Muscle layer of colon (tissue), 2 donors: ENCODE results near the gene ABTB2.

Experiments used
- H3K27ac ChIP-seq: one replicate; pipeline ENCODE4 v1.7.0; 2013; ENCODE audit warnings: low read depth, mild to moderate bottlenecking, low read length, moderate library complexity
- H3K27me3 ChIP-seq, 2 donors: one replicate each; pipeline ENCODE4 v1.7.0; 2013; ENCODE audit warnings: low read length in 2 of 2, mild to moderate bottlenecking in 2 of 2; ENCODE audit not compliant: insufficient read depth in 2 of 2, control insufficient read depth in 1 of 2
- H3K36me3 ChIP-seq: one replicate; pipeline ENCODE4 v1.7.0; 2013; ENCODE audit warnings: mild to moderate bottlenecking, low read length; ENCODE audit not compliant: insufficient read depth
- H3K4me1 ChIP-seq: one replicate; pipeline ENCODE4 v1.7.0; 2013; ENCODE audit warnings: mild to moderate bottlenecking, low read length; ENCODE audit not compliant: insufficient read depth
- H3K4me3 ChIP-seq, 2 donors: one replicate each; pipeline ENCODE4 v1.7.0; 2013; ENCODE audit warnings: low read length in 2 of 2, low read depth in 1 of 2, mild to moderate bottlenecking in 1 of 2, moderate library complexity in 1 of 2
- H3K9ac ChIP-seq: one replicate; pipeline ENCODE4 v1.7.0; 2013; ENCODE audit warnings: low read length
- H3K9me3 ChIP-seq: one replicate; pipeline ENCODE4 v1.7.0; 2013; ENCODE audit warnings: mild to moderate bottlenecking, low read length
- donor health status: abdominal sarcoma.
- donor health status: Adenocarcinoma of cecum.

ABTB2 gene

DNA sequence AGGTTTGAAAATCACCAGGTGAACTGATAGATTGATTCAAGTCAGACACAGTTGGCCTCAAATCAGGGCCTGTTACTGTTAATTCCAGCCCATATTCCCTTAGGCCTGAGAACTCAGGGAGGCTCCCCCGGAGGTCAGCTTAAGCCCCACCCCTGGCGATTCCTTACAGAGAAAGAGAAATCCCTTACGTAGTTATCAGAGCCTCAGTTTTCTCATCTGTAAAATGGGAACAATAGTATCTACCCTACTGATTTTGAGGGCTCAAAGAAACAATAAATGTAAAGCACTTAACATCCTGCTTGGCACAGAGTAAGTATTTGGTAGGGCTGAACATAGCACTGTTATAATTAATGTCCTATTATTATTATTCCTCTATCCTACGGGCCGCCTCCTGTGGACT, 158.3 kb downstream of the ABTB2 start:
- Histone ChIP-seq H3K4me3 (no peak overlapping the region), H3K9ac (no peak overlapping the region), H3K4me1 (no peaks in the 10 kb centered on the region), H3K27ac (no peak overlapping the region), H3K9me3 (no peaks in the 10 kb centered on the region), H3K27me3 (no peaks in the 10 kb centered on the region), H3K36me3 (no peaks in the 10 kb centered on the region)

DNA sequence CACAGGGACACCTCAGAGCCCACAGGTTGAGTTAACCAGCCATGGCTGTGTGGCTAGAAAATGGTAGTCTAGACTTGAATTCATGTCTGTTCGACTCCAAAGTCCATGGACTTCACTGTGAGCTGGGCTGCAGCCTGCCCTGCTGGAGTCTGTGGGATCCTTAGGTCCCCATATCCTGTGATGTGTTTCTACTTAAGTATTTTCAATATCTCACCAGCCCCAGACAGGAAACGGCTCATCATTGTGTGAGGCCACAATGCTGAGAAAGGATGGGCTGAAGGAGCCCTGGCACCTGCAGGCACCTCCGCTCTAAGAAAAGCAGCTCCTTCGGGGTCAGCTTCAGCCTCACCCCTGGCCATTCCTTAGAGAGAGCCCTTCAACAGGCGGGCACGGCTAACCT, 159.3 kb downstream of the ABTB2 start:
- H3K36me3 ChIP-seq = no peaks in the 10 kb centered on the region
- no peak overlapping the region for H3K9ac ChIP-seq
- no peak overlapping the region for H3K4me3 ChIP-seq
- no peaks in the 10 kb centered on the region for H3K9me3 ChIP-seq
- no peak overlapping the region for H3K27ac ChIP-seq
- H3K27me3 ChIP-seq = no peaks in the 10 kb centered on the region
- H3K4me1 ChIP-seq = peaks cover 3% of the 10 kb centered on the region

DNA sequence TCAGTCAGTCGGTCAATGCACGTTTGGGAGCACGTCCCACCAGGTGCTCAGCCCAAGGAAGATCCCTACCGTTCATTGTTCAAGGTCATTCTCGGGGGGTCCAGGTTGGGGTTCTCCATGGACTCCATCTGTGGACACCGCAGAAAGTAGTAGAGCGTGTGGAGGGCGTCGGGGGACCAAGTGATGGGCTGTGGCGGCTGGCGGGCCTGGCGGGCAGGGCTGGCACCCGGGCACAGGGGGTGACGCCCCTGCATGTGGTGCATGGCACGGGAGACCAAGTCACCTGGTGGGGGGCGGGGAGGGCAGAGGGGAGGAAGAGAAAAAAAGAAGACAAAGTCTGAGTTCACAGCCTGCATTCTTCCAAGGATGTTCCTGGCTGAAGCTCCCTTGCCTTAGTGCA, 160.6 kb downstream of the ABTB2 start:
- no peaks in the 10 kb centered on the region for H3K36me3 ChIP-seq
- no peak overlapping the region for H3K4me3 ChIP-seq
- no peak overlapping the region for H3K27ac ChIP-seq
- no peak overlapping the region for H3K9ac ChIP-seq
- H3K4me1 ChIP-seq = peaks cover 16% of the 10 kb centered on the region
- no peaks in the 10 kb centered on the region for H3K9me3 ChIP-seq
- no peaks in the 10 kb centered on the region for H3K27me3 ChIP-seq

DNA sequence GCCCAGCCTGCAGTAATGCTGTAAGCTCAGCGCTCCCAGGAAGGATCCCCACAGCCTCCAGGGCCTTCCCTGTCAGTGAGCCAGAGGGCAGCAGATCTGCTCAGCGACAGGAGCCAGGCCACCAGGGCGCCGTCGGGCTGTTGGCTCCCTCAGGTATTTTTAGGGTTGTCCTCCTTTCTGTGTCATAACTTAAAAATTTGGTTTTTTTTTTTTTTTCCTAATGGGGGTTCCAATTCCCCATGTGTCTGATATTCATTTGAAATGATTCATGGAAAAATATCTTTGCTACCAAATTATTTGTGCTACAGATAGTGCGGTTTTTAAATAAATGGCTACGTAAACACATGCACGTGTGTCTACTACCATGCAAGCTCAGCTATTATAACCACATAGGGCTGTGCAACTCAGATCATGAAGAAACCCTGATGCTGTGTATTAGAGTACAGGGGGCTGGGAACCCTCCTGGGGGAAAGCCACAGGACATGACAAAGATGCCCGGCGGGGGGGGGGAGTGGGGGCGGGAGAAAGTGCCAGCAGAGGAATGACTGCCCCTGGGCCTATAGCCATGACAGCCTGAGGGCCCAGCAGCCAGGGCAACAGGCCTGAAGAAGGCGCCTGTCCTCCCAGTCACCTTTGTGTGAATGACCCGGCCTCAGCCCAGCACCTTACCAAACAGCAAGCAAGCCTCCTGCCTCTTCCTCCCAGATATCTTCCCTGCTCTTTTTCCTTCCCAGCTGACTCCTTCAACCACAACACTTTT, 163.1 kb downstream of the ABTB2 start:
- Histone ChIP-seq H3K27ac (no peak overlapping the region), H3K4me1 (peaks cover 21% of the 10 kb centered on the region), H3K27me3 (no peaks in the 10 kb centered on the region), H3K36me3 (no peaks in the 10 kb centered on the region), H3K9ac (no peak overlapping the region), H3K4me3 (no peak overlapping the region), H3K9me3 (no peaks in the 10 kb centered on the region)

DNA sequence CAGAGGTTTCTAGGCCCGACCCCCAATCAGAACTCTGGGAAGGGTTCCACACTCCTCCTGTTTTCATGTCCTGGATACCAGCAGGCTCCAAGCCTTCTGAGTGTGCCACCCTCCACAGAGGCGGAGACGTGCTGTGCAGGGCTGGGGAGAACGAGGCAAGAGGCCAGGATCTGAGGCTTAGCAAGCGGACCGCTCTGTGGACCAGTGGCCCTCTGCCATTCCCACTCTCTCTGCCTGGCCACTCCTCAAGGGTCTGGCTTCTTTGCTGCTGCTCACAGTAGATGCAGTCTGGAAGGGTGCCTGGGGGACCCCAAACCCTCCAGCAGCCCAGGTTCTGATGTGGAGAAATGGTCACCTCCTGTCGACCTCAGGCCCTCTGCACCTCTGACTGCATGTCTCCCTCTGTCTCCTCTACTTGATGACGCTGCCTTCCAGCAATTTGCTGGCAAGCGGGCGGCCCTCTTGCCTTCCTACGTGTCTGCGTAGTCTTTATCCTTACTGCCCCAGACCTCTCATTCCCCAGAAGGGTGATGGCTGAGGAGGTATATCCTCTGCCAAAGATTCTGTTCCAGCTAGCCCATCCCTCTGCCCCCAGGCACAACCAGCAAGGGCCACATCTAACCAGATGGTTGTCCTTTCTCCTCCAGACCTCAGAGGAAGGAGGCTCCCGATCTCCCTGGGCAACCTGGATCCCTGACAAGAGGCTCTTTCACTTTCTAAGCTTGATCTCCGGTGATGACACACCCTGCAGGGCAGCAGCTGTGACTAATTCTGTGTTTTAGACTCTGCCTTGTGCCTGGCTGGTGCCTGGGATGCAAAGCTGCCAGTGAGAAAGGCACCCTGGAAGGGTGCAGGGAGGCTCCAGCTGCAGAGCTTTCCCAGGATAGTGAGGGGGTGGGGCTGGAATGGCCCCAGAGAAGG, 165.1 kb downstream of the ABTB2 start:
- Histone ChIP-seq H3K4me3 (peak overlapping the region in 1 of 2 donors; percentile 22), H3K9ac (no peak overlapping the region), H3K4me1 (peaks cover 21% of the 10 kb centered on the region), H3K27ac (peak overlapping the region; percentile 70), H3K27me3 (no peaks in the 10 kb centered on the region), H3K36me3 (no peaks in the 10 kb centered on the region), H3K9me3 (no peaks in the 10 kb centered on the region)

DNA sequence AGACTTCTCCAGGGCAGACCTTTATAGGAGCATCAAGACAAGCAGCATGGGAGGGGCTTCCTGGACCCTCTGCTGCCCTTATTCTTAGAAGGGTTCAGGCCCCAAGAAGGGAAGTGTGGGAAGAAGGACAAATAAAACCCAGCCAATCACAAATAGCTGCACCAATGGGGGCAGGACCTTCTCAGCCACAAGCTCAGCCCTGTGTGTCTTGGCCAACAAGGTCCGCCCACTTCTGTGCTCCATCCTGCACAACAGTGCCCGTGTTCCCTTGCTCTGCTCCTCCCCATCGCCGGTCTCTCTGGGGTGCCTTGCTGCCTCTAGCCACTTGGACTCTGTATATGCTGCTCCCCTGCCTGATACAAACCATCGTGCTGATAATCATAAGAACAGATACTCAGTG, 166.2 kb downstream of the ABTB2 start:
- H3K4me3 ChIP-seq = no peak overlapping the region
- no peak overlapping the region for H3K27ac ChIP-seq
- H3K27me3 ChIP-seq = no peaks in the 10 kb centered on the region
- H3K36me3 ChIP-seq = no peaks in the 10 kb centered on the region
- no peaks in the 10 kb centered on the region for H3K9me3 ChIP-seq
- H3K4me1 ChIP-seq = peaks cover 21% of the 10 kb centered on the region
- H3K9ac ChIP-seq = no peak overlapping the region

DNA sequence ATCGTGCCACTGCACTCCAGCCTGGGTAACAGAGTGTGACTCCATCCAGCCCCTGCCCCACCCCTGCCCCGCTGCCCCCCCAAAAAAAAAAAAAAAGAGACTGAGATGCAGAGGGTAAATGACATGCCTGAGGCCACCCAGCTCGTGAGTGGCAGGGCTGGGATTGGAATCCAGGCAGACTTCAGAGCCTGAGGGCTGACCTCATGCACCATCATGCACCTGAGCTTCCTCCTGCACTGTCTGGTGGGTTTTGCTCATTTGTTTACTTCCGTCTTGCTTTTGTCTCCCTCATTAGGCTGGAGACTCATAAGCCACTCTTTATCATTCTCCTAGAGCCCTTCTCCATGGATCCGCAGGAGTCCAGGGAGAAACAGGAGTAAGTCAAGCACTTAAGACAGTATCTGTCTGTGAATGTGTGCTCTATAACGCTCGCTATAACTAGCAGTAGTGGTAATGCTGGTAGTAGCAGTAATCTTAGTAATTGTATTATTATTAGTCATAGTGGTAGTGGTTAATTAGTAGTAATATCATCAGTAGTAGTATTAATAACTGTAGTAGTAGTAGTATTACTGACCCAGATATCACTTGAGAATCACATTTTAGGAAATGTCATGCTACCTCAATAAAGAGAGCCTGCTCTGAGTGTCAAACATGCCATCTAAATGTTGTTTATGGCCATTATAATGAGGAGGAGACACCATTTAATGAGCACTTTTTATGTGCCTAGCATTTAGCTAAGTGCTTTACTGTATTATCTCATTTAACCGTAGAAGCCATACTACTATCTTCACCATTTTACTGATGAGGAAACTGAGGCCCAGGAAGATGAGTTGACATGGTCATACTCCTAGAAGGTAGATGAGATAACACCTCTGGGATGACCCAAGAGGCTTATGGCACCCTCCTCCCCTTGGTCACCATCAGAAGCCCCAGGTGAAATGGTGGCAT, 167.3 kb downstream of the ABTB2 start:
- H3K36me3 ChIP-seq = no peaks in the 10 kb centered on the region
- no peak overlapping the region for H3K27ac ChIP-seq
- peaks cover 24% of the 10 kb centered on the region for H3K4me1 ChIP-seq
- H3K9ac ChIP-seq = no peak overlapping the region
- no peak overlapping the region for H3K4me3 ChIP-seq
- no peaks in the 10 kb centered on the region for H3K27me3 ChIP-seq
- H3K9me3 ChIP-seq = no peaks in the 10 kb centered on the region

DNA sequence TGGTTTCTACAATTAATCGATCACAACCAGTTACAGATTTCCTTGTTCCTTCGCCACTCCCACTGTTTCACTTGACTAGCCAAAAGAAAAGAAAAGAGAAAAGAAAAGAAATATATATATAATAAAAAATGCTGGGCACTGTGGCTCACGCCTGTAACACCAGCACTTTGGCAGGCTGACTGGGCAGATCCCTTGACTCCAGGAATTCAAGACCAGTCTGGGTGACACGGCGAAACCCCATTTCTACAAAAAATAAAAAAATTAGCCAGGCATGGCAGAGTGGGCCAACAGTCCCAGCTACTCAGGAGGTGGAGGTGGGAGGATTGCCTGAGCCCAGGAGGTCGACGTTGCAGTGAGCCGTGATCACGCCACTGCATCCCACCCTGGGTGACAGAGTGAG, 168.6 kb downstream of the ABTB2 start:
- H3K9me3 ChIP-seq = no peaks in the 10 kb centered on the region
- no peaks in the 10 kb centered on the region for H3K36me3 ChIP-seq
- H3K4me1 ChIP-seq = peaks cover 24% of the 10 kb centered on the region
- H3K9ac ChIP-seq = no peak overlapping the region
- no peaks in the 10 kb centered on the region for H3K27me3 ChIP-seq
- H3K4me3 ChIP-seq = no peak overlapping the region
- H3K27ac ChIP-seq = no peak overlapping the region

DNA sequence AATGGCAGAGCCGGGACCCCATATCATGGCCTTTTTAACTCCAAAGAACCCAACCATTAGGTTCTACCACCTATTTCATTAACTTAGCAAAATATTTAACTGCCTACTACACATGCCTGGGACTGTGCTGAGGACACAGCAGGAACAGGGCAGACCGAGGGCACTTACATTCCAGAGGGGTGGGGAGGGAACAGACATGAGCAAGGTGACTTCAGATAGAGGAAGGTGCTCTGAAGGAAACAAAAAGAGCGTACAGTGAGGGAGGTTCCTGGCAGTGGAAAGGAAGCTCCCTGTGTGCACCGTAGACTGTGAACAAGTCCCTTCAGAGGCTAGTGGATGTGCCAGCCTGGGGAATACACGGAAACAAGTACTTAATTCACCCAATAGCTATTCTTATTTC, 169.6 kb downstream of the ABTB2 start:
- Histone ChIP-seq H3K9ac (no peak overlapping the region), H3K4me3 (no peak overlapping the region), H3K4me1 (peaks cover 18% of the 10 kb centered on the region), H3K27me3 (no peaks in the 10 kb centered on the region), H3K9me3 (no peaks in the 10 kb centered on the region), H3K27ac (no peak overlapping the region), H3K36me3 (no peaks in the 10 kb centered on the region)

DNA sequence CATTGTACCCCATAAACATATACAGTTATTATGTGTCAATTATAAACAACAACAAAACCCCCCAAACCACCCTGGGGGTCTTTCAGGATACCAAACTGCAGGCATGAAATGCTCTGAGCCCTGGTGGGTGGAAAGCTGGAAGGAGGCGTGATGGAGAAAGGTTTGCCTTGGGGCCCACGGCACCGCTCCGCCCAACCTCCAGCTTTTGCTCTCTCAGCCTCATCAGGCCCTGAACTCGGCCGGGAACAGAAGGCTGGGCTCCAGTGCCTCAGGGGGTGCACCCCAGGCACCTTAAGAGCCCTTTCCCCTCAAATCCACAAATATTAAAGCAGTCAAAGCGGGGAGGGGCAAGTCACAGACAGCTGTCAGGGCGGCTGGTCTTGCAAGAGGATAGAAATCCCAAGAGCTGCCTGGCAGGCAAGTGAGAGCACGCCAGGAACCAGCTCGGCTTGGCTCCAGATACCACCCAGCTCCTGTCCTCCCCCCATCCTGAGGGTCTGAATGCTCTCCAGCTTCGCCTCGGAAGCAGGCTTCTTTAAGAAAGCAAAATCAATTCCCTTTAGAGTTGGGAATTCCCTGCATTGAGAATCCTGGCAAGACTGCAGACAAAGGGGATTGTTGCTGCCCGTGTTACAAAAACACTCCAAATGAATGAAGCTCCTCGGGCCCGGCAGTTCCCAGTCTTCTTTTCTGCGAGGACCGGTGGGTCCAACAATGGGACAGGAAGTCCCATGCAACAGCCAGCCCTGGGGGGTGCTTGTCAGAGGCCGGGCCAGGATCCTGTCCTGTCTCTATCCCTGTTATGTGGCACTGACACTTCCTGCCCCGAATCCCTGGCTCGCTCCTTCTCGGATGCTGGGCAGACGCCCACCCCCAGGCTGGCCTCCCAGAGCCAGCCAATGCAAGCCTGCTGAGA, 171.6 kb downstream of the ABTB2 start:
- Histone ChIP-seq H3K4me3 (no peak overlapping the region), H3K4me1 (peaks cover 3% of the 10 kb centered on the region), H3K36me3 (no peaks in the 10 kb centered on the region), H3K27me3 (no peaks in the 10 kb centered on the region), H3K27ac (no peak overlapping the region), H3K9ac (no peak overlapping the region), H3K9me3 (no peaks in the 10 kb centered on the region)
